ENCODE measurements around the gene BCL2L2.

DNA sequence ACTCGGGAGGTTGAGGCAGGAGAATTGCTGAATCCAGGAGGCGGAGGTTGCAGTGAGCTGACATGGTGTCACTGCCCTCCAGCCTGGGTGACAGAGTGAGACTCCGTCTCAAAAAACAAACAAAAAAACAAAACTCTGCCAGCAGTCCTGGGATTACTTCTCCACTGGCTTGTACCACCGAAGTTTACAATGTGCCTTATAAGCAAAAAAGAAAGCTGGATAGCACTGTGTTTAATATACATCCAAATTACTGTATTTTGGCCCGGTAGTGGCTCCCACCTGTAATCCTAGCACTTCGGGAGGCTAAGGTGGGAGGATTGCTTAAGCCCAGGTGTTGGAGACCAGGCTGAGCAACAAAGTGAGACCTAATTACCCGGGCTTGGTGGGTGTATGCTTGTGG, 37.4 kb upstream of the BCL2L2 start:
- TF ChIP-seq POLR2A (IDR thresholded peaks at IDR 0.05; ENCODE audit: low read depth, low read length) (no peak), POLR2AphosphoS5 (IDR thresholded peaks at IDR 0.05; ENCODE audit: low read depth, low read length) (no peak)

Measured in GM12891 (cell line).